Activated CD4-positive, CD25-positive, alpha-beta regulatory T cell treated with anti-CD3 and anti-CD28 coated beads, Interleukin-2, amount 50 U/mL, for 24 hours (primary cell): ENCODE data around the gene OR2T1.
"Not testable (repeated sequence)": the region's sequence is repeated elsewhere in the genome, so short reads cannot be mapped to it uniquely, and the experiment has no call there.

Experiments
- ATAC-seq, 2 donors: fragments of 150-1000 bp; cut with Tn5 transposase; one replicate each; pipeline ENCODE4 v1.10.0; 2021; ENCODE audit warnings: mild to moderate bottlenecking in 1 of 2, moderate library complexity in 1 of 2

Gene OR2T1, protein sequence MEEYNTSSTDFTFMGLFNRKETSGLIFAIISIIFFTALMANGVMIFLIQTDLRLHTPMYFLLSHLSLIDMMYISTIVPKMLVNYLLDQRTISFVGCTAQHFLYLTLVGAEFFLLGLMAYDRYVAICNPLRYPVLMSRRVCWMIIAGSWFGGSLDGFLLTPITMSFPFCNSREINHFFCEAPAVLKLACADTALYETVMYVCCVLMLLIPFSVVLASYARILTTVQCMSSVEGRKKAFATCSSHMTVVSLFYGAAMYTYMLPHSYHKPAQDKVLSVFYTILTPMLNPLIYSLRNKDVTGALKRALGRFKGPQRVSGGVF

DNA sequence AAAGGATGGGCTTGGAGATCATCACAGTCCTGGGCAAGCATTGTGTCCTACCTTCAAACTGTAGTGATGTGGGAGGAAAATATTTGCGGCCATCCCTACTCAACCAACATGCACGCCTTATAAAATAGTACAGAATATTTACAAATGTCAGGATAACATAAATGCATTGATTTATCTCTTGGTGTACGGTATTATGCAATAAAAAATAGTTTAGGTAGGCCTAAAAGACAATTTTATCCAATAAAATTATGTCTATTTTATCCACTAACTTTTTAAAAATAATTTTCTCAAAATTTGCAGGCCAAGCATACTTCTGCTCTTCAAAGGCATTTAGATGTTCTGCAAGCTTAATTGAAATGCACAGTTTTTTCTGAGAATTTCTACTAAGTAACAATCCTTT, at the start of gene OR2T1:
Gene OR2T1 (plus strand): TSS at position 301 of the 400 bp plus-strand sequence. CDS start 3,100 bp downstream, outside the sequence.
- no peak for ATAC-seq

DNA sequence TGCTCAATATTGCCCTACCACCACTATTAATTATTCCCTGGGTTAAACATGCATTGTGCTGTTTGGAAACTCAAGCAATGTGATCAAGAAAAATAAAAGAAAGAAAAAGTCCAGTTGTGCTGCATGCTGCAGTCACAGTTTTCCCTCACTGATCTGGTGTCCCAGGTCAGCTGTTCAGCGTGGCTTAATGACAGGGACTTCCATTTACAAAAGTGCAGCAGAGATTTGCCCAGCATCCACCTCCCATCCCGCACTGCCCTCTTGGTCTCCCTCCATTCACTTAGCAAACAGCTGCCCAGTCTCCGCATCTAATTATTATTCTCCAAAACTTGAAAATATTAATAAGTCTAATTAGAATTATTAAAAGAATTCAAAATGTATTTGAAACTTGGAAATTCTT, 43.4 kb upstream of the OR2T1 start:
- ATAC-seq = no peak

DNA sequence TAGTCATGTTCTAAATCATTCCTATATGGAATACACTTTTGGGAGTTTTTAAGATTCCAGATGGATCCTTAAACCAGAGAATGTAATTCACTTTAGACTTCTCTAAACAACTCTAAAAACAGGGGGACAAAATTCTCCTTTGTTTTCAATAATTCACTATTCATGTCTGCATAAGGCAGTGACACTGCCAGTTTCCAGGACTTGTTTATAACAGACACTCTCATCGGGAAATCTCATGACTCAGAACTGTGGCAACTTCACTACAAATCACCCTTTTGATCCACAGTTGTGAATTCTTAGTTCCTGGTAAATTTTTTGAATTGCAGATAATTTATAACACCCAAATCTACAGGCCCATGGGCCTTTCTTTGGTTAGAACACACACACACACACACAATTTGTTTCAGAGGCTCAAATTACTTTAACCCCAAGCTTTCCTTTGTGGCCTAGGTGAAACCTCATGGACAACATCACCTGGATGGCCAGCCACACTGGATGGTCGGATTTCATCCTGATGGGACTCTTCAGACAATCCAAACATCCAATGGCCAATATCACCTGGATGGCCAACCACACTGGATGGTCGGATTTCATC, 41.6 kb upstream of the OR2T1 start, which contains the start of gene OR2T4:
Gene OR2T4 (plus strand): TSS at position 545 of the 595 bp plus-strand sequence. CDS start 0 bp downstream, at position 545.
- ATAC-seq = no peak

DNA sequence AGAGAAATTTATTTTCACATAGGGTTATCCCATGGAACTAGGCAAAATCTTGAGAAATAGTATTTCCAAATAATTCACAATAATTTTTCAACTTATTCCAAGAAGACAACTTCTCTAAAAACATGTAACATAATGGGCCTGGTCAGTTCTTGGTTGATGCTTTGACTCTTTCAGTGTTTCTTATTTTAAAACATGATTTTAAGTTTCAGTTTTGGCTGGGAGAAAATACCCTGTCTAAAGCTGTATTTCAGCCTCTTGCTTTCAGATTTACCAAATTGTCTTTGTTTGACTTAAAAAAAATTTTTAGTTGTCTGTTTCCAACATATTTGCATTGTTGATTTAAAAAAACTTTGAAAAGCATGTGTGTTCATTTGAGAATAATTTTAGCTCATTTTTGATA, 36.2 kb upstream of the OR2T1 start:
- no peak for ATAC-seq

DNA sequence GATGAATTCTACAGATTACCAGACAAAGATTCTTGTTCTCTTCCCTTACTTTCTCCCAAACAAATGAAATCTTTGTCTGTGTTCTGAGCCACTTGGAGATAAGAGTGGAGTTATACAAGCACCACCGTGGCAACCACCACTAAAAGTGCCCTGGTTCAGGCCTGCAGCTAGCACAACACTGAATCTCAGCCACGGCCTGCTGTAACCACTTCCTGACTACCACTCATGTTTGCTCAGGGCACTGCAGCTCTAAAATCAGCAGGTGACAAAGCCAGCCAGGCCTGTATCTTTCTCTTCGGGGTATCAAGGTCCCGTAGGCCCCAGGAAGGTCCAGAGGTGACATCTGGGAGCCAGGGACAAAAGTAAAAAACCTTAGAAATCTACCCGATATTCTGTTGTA, 30.5 kb upstream of the OR2T1 start:
- no peak for ATAC-seq

DNA sequence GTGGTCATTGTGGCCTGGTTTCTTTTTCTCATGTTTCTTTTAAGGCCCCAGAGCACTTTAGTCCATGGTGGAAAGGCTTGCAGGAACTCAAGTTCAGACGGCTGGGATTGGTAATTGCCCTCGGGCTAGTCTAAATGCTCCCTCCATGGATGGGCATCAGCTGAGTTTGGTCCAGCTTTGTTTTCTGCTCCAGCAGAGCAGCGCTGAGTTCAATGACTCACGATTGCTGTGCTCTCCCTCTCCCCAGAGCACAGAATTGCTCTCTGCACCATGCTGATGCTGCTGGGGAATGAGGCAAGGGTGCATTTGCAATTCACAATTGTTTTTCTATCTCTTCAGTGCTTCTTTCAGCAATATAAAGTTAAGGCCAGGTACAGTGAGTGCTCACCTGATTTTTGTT, 29.1 kb upstream of the OR2T1 start:
- no peak for ATAC-seq

DNA sequence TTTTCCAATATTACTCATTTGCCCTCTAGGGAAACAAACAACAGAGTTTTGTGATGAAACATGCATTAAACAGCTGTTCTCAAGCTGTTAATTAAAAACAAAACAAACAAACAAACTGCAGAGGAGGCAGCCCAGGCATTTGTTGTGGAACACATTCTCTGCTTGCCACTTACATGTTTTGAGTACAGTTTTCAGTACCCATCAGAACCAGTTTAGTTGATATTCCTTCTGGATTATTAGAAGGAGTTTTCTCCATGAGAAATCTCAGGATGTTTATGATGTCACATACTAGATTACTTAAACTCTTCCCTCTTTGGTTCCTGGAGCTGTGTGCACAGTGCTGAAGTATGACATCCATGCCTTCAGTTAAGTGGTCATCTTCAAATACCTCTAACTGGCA, 27.4 kb upstream of the OR2T1 start, which contains the start of gene OR2T6:
Gene OR2T6 (plus strand): TSS at position 301 of the 400 bp plus-strand sequence. CDS start 11,863 bp downstream, outside the sequence.
- no peak for ATAC-seq

DNA sequence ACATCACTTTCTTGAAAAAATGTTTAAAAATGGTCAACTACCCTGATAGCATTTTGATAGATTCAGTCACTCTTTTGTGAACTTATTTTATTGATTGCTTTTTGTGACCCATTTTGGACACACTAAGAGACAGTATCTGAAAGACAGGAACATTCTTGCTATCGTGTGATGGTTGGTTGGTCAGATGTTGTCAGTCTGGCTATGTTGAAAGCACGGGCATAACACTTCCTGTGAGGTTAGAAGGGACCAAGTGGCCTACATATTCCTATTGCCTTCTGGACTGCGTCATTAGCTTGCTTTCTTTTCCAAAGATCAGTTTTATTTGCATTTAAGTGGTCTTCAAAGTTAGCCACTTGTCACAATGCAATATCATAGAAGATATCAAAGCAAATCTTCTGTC, 25.9 kb upstream of the OR2T1 start:
- no peak for ATAC-seq

DNA sequence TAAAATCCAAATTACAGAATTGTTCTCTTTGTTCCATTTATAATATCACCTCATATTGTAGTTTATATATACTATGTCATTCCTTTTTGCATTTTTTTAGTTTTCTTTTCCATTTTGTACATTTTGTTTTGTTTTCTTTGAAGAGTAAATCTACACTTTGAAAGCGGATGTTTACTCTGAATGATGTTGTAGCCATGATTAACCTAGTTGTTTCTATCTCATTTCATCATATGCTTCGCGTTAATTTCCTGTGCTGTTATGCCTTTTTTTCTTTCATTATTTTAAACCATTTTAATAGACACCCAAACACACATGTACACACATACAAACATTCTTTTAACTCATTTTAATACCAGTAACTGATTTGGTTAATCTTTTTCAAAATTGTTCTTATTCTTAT, 22.0 kb upstream of the OR2T1 start:
- ATAC-seq = no peak

DNA sequence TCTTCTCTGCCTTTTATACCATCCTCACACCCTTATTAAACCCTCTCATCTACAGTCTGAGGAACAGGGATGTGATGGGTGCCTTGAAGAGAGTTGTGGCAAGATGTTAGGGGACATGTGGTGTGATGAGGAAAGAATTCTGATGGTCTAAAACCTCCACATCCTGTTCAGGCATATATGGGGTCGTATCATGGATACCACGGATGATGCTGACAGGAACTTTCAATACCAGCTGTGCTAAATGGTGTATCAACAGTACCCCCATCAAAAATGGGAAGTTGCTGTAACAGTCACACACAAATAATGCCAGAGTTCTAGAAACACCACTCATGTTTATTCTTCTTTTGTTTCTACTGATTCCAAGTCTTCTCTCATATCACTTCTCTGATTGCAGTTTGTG, 14.4 kb upstream of the OR2T1 start:
- ATAC-seq = no peak

DNA sequence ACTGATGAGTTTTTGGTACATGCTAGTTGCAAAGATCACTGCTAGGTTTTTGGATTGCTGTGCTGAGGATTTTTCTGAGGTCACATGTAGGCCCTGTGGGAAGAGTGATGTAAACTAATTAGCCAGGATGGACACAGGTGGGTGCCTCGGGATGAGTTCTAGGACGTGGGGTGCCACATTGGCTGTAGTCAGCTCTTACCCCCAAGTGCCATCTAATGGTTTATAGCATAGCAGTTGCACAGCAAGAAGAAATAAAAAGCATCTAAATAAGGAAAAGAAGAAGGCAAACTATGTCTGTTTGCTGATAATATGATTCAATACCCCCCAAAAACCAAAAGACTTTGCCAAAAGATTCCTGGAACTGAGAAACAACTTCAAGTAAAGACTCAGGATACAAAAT, 9.8 kb upstream of the OR2T1 start:
- no peak for ATAC-seq

DNA sequence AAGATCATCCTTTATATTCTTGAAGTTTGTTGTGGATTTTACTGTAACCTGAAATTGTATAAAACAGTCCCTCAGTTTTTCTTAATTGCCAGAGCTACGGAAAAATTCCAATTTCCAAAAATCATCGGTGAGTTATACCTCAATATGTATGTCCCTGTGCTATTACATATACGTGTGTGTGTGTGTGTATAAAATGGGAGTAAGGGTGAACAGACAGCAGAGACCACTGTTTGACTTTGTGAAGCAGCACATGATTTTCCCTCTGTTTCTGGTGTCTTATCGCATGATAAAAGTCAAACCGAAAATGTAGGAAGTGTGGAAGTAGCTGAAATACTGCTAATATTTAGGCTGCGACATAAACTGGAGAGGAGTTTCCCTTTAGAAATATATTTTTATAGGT, 1.2 kb downstream of the OR2T1 start:
- ATAC-seq = no peak

DNA sequence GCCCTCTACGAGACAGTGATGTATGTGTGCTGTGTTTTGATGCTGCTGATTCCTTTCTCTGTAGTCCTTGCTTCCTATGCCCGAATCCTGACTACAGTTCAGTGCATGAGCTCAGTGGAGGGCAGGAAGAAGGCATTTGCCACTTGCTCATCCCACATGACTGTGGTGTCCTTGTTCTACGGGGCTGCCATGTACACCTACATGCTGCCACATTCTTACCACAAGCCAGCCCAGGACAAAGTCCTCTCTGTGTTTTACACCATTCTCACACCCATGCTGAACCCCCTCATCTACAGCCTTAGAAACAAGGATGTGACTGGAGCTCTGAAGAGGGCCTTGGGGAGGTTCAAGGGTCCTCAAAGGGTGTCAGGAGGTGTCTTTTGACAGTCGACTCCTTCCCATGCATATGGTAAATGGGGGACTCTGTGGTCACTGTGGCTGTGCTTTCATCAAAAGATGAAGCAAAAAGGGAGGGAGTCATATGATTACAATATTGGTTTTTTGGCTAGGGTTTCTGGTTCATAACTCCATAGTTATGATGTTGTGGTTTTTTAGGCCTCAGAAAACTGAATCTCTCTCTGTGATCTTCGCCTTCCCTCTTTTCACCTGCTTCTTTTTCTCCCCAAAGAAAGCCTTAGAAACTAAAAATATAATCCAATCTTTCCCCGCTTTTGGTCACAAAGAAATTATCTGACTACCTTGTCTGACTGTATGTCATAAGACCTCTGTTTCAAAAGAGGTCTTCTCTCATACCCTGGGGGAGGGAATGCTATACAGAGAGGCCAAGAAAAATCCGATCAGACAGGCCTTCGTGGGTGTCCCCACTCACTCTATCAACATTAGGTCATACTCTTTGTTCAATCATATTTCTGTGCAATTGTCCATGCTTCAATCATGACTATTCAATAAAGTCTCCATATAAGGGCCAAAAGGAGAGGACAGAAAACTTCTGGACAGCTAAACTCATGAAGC, 4.2 kb downstream of the OR2T1 start:
- no peak for ATAC-seq

DNA sequence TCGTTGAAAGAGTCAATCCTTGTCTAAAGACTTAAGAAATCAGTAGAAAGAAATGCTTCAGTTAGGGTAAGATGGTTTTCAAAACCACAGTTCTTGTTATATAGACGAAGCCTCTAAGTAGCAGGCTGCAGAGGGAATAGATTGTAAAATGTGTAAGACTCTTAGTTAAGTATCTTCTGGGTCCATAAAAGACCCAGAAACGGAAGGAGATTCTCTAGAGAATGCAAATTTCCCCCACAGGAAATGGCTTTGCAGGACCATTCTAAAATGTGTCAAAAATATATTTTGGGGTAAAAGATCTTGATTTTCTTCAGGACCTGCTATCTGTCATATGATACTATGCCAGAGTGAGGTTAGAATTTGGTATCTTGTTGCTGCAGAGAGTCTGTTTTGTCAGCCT, 13.4 kb downstream of the OR2T1 start:
- ATAC-seq = no peak

DNA sequence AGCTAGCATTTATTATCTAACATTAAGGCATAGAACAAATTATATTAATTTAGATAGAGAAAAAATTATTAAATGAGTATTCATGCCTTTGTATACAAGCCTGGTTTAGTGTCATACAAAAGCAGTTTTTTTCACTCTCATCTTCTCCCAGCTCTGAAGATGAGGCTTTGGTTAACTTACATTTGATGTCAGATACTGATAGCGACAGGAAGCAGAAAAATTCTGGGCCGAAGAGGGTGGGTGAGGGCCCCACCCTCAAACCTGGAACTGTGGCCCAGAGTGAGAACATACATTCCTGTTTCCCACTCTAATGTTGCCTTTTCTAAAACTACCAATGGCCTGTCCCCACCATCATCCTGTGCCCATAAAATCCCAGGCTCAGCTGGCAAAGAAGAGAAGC, 15.0 kb downstream of the OR2T1 start:
- no peak for ATAC-seq

DNA sequence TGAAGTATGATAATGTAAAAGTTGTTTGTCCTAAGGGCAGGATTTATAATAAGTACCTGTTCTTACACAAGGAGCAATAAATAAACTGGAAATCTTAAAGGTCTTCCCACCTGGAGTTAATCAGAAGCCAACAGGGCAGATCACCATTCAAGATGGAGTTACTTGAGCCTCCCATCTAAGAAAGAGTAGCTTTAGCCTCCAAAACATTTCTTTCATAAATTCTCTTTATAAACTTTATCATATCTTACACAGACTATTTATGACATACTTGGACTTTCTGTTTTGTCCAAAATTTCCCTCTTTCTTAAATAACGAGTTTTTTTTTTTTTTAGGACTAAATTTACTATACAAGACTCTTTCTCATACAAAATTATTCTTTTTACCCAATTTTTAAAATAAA, 18.5 kb downstream of the OR2T1 start:
- no peak for ATAC-seq

DNA sequence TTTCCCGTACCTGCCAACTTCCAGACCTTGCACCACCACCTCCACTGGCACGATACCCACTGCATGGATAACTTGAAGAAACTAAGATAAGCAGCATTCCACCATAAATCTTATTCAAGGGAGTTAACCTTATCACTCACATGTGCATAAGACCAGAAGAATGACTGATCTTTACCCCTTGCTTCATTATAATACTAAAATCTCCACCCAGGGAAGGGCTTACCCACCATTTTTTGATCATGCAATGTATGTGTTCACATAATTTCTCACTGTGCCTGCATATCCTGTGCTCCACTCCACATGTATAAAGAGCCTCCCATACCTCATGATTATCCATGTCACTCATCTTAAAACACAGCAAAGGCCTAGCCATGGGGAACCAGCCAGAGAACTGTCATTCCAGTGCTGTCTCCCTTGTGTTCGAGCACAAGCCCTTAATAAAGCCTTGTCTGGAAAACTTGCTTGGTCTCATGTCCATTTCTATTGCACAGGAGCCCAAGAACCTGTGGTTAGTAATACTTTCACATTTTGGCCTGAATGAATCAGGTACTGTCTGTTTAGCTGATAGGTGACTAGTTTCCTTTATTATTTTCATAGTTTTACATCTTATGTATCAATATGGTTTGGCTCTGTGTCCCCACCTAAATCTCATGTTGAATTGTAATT, 24.8 kb downstream of the OR2T1 start:
- ATAC-seq = not testable (repeated sequence)

DNA sequence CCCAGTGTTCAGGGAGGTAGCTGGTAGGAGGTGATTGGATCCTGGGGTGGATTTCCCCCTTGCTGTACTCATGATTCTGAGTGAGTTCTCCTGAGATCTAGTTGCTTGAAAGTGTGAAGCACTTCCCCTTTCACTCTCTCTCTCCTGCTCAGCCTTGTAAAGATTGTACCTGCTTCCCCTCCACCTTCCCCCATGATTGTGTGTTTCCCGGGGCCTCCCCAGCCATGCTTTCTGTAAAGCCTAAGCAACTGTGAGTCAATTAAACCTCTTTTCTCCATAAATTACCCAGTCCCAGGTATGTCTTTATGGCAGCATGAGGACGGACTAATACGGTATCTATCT, 25.3 kb downstream of the OR2T1 start:
- peak in 1 of 2 donors; percentile 43 for ATAC-seq

DNA sequence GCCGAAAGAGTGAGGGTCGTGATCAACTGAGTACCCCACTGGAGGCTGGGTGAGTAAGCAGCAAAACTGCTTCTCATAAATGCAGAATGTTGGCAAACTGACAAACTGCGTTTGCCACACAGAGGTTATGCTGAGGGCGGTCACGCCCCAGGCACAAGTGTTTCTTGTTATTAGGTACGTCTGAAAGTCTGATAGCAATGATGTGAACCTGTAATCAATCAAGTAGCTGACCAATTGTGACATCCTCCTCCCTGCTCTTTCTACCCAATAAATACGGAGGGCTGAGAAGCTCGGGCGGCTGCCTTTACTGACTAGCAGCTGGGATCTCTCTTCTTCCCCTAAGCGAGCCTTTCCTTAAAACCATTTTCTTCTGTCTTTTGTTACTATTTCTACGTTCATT, 28.8 kb downstream of the OR2T1 start:
- not testable (repeated sequence) for ATAC-seq

DNA sequence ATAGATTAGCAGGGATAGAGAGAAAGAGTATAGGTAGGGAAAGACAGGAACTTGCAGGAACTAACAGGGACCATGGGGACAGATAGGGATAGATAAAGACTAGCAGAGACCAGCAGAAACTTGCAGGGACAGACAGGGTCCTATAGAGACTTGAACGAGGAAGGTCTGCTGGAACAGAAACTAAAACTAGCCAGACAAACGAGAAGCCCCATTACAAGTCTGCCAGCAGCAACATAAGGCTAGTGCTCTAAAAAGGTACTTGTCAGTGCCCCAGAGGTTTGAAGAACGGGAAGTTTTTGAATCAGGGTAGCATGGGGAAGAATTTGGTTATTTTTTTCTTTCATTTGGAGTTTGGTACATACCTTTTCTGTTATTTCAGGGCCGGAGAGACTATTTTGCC, 29.4 kb downstream of the OR2T1 start:
- ATAC-seq = not testable (repeated sequence)

DNA sequence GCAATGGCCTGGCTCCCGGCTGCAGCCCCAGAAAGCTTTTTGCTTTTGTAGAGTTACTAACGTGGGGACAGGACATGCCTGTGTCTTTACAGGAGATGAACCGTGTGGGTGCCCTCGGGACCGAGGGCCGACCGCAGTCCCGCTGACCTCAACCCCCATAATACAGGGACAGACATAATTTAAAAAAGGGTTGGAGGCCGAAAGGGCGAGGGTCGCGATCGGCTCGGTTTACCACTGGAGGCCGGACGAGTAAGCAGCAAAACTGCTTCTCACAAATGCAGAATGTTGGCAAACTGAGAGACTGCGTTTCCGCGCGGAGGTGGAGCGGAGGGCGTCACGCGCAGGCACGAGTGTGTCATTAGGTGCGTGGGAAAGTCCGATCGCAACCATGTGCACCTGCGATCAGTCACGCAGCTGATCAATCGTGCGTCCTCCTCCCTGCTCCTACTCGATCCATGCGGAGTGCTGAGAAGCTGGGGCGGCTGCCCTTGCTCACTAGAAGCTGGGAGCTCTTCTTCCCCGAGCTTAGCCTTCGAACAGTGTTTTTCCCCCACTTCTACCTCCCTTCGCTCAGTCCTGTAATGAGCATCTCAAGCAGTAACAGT, 31.1 kb downstream of the OR2T1 start:
- not testable (repeated sequence) for ATAC-seq

DNA sequence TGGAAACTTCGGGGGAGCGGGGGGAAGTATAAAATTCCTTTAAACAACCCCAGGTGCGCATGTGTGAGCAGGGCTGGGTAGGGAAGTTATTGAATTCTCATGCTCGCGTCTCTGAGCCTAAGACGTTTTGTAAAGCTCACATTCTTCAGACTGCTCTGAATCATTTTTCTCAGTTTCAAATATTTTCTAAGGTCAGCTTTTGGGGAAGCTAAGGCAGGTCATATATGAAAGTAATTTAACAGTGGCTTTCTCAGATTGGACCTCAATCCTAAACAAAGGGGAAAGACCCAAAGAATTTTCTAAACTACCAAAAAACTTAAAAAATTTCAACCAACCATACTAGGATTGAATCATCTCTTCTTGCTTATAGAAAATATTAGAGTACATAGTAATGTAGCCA, 32.1 kb downstream of the OR2T1 start:
- ATAC-seq = not testable (repeated sequence)
